ENCODE data around the gene B3GAT3. TPM values are rescaled to one million over a fixed set of nuclear protein-coding genes. Genes with fewer than 3 reads are reported as not detected.

Gene B3GAT3
- total and polyA plus RNA-seq, 2 donors (not counting 3 experiments of a cell fraction or from before 2014, with no cell fraction given): 31.6 to 37.2 TPM

DNA sequence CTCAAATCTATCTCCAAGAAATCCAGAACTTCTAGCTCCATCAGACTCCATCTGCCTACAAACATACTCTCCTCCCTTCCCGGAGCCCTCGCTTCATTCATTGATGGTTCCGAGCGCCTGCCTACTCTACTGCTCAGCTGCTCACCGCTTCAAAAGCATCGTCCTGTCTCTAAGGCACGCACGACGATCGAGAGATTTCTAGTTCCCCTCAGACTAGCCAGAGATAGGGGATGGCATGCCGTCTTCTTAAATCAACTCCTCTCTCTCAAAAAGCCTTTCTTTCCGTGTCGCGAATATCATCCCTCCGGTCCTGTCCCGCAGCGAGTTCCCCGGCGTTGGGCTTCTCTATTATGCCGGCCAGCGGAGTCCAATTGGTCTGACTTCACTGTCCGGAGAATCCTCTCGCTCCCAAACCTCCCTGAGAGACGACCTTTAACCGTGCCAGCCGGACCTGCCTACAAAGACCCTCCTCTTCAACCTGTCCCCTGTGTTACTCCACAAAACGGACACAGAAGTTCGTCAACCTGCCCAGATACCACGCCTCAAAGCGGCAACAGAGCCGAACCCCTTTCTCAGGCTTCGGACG is 48.7 kb downstream of the B3GAT3 start:
- TF ChIP-seq FOS (IDR thresholded peaks at IDR 0.05; ENCODE audit: borderline replicate concordance, insufficient read depth, low read length): no peak
- no peak for TF ChIP-seq POLR2AphosphoS5 (IDR thresholded peaks at IDR 0.05; ENCODE audit: insufficient read depth, low read depth, low read length)
- no peak for TF ChIP-seq EZH2 (IDR thresholded peaks at IDR 0.05; ENCODE audit: borderline replicate concordance, low read depth, low read length, severe bottlenecking)
- TF ChIP-seq, protein P1, sequence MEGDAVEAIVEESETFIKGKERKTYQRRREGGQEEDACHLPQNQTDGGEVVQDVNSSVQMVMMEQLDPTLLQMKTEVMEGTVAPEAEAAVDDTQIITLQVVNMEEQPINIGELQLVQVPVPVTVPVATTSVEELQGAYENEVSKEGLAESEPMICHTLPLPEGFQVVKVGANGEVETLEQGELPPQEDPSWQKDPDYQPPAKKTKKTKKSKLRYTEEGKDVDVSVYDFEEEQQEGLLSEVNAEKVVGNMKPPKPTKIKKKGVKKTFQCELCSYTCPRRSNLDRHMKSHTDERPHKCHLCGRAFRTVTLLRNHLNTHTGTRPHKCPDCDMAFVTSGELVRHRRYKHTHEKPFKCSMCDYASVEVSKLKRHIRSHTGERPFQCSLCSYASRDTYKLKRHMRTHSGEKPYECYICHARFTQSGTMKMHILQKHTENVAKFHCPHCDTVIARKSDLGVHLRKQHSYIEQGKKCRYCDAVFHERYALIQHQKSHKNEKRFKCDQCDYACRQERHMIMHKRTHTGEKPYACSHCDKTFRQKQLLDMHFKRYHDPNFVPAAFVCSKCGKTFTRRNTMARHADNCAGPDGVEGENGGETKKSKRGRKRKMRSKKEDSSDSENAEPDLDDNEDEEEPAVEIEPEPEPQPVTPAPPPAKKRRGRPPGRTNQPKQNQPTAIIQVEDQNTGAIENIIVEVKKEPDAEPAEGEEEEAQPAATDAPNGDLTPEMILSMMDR (IDR thresholded peaks at IDR 0.05; ENCODE audit: extremely low read depth in 1 of 2, insufficient read depth in 1 of 2, low read depth in 1 of 2, low read length in 2 of 2): no peak
- TF ChIP-seq, protein P2, sequence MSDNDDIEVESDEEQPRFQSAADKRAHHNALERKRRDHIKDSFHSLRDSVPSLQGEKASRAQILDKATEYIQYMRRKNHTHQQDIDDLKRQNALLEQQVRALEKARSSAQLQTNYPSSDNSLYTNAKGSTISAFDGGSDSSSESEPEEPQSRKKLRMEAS (IDR thresholded peaks at IDR 0.05; ENCODE audit: insufficient read depth, insufficient read length): no peak
- no peak for TF ChIP-seq MYC (IDR thresholded peaks at IDR 0.05; ENCODE audit: low read depth, low read length)
- TF ChIP-seq GATA2 (IDR thresholded peaks at IDR 0.05; ENCODE audit: insufficient read depth, insufficient read length, low read depth, low read length): no peak
- TF ChIP-seq POLR2A (IDR thresholded peaks at IDR 0.05; ENCODE audit: low read depth, low read length): no peak
- TF ChIP-seq JUN (IDR thresholded peaks at IDR 0.05; ENCODE audit: borderline replicate concordance, insufficient read depth, insufficient read length, low read depth): no peak
- peak; percentile 40 for FAIRE-seq
- H3K4me2 ChIP-seq (ENCODE audit: insufficient read depth, low read length): peak overlapping the region; percentile 92
- no peak overlapping the region for H2AFZ ChIP-seq (ENCODE audit: low read depth, low read length)
- peak overlapping the region; percentile 95 for H3K9ac ChIP-seq (replicated peaks; ENCODE audit: extremely low read depth, insufficient read depth, low read length)
- dilution Hi-C loops (cut with MboI; ENCODE audit: extremely low pct_ligation_motif_present, low sequenced_read_pairs) (no loop called here), intact Hi-C loops (cut with micrococcal nuclease) (loop anchor here (1.0 kb wide), 2 partner anchors 39 to 73 kb away; partner anchors contain the start of genes EML3 and GANAB)
- ChIA-PET POLR2A (interaction anchor here (0.6 to 5.7 kb wide), 13 partner anchors 8 to 268 kb away, joined by 3 to 75 read pairs (median 5); partner anchors contain the start of genes C11orf98, CSKMT, HNRNPUL2 and INTS5), CTCF (interaction anchor here (0.8 to 4.2 kb wide), 18 partner anchors 10 to 369 kb away, joined by 3 to 26 read pairs (median 4); partner anchors contain the start of genes B3GAT3, EML3, MTA2 and ROM1)
- peaks cover 21 to 23% of the 10 kb centered on the region in 2 experiments for H3K36me3 ChIP-seq (ENCODE audit: control insufficient read depth in 2 of 2, extremely low read depth in 1 of 2, insufficient read depth in 2 of 2, low read length in 2 of 2)
- peak overlapping the region; percentile 51 to 85 (median 70) for H3K4me3 ChIP-seq (replicated peaks in 1 of 3; ENCODE audit: insufficient read depth in 1 of 3, low read depth in 1 of 3, low read length in 3 of 3)
- BruUV-seq (replicated peaks): TSS peak; percentile 12
- no peaks in the 10 kb centered on the region for H3K9me1 ChIP-seq (replicated peaks; ENCODE audit: control insufficient read depth, extremely low read depth, insufficient read depth, low read length)
- no peaks in the 10 kb centered on the region for H3K27me3 ChIP-seq (ENCODE audit: control insufficient read depth in 2 of 2, insufficient read depth in 2 of 2, low read length in 2 of 2)
- no peaks in the 10 kb centered on the region for H3K9me3 ChIP-seq (replicated peaks; ENCODE audit: control insufficient read depth, insufficient read depth, low read length)
- H3K27ac ChIP-seq (ENCODE audit: insufficient read depth, low read depth, low read length): peak overlapping the region; percentile 41
- peaks cover 73% of the 10 kb centered on the region for H3K79me2 ChIP-seq (ENCODE audit: control insufficient read depth, insufficient read depth, low read length)
- DNase-seq (ENCODE audit: low read depth, low spot score): peak; percentile 41
- peaks cover 54% of the 10 kb centered on the region for H3K4me1 ChIP-seq (ENCODE audit: control insufficient read depth, extremely low read depth, insufficient read depth, low read length)
- no peaks in the 10 kb centered on the region for H4K20me1 ChIP-seq (replicated peaks; ENCODE audit: control insufficient read depth, extremely low read depth, insufficient read depth, low read length)

All from endothelial cell of umbilical vein (primary cell).